Bone marrow (tissue), 2 donors: ENCODE measurements around the gene CHD2.

Experiments used
- DNase-seq, 2 donors: peaks; one replicate each; lab custom pipeline; 2025; lab: John Stamatoyannopoulos, UW

Gene CHD2

GRCh38 chr15:92885224-92886041 lies 14.7 kb upstream of the CHD2 start:
- DNase-seq, result no peak

- no peak for DNase-seq
These were observed 14.0 kb upstream of the CHD2 start for GRCh38 chr15:92886042-92886537.

- no peak for DNase-seq
These were observed 13.3 kb upstream of the CHD2 start for GRCh38 chr15:92886815-92887214.

GRCh38 chr15:92887869-92888268 lies 12.3 kb upstream of the CHD2 start:
- no peak for DNase-seq

- DNase-seq, result no peak
These were observed 10.6 kb upstream of the CHD2 start for GRCh38 chr15:92889390-92890107.

- DNase-seq, result no peak
These were observed 8.5 kb upstream of the CHD2 start for GRCh38 chr15:92891533-92892200.

- DNase-seq, result no peak
These were observed 7.9 kb upstream of the CHD2 start for GRCh38 chr15:92892201-92892555.

GRCh38 chr15:92893200-92893599 lies 6.9 kb upstream of the CHD2 start:
- DNase-seq, result no peak

GRCh38 chr15:92896561-92896960 lies 3.6 kb upstream of the CHD2 start:
- no peak for DNase-seq

- no peak for DNase-seq
These were observed 2.5 kb upstream of the CHD2 start for GRCh38 chr15:92897620-92898019.

GRCh38 chr15:92898988-92899582 lies 1.0 kb upstream of the CHD2 start:
- DNase-seq, result no peak

- no peak for DNase-seq
These were observed 550 bp upstream of the CHD2 start for GRCh38 chr15:92899601-92899947.

GRCh38 chr15:92900731-92901071 lies 577 bp downstream of the CHD2 start:
- DNase-seq, result no peak

GRCh38 chr15:92901072-92901761 lies 1.1 kb downstream of the CHD2 start:
- DNase-seq, result no peak

- DNase-seq, result no peak
These were observed 1.9 kb downstream of the CHD2 start for GRCh38 chr15:92901995-92902394.

GRCh38 chr15:92902737-92903593 lies 2.8 kb downstream of the CHD2 start:
- no peak for DNase-seq

- DNase-seq, result no peak
These were observed 3.5 kb downstream of the CHD2 start for GRCh38 chr15:92903631-92903965.

GRCh38 chr15:92903966-92904721 lies 4.0 kb downstream of the CHD2 start:
- peak; percentile 91 to 96 for DNase-seq

GRCh38 chr15:92904722-92905571 lies 4.8 kb downstream of the CHD2 start:
- DNase-seq, result no peak

GRCh38 chr15:92906020-92906419 lies 5.9 kb downstream of the CHD2 start:
- DNase-seq, result no peak
